ENCODE measurements around the gene CHDH. TPM values are rescaled to one million over a fixed set of nuclear protein-coding genes. Genes with fewer than 3 reads are reported as not detected.

The CHDH gene
- total RNA-seq, 1 experiment from 2014 or later = 0.57 TPM

DNA sequence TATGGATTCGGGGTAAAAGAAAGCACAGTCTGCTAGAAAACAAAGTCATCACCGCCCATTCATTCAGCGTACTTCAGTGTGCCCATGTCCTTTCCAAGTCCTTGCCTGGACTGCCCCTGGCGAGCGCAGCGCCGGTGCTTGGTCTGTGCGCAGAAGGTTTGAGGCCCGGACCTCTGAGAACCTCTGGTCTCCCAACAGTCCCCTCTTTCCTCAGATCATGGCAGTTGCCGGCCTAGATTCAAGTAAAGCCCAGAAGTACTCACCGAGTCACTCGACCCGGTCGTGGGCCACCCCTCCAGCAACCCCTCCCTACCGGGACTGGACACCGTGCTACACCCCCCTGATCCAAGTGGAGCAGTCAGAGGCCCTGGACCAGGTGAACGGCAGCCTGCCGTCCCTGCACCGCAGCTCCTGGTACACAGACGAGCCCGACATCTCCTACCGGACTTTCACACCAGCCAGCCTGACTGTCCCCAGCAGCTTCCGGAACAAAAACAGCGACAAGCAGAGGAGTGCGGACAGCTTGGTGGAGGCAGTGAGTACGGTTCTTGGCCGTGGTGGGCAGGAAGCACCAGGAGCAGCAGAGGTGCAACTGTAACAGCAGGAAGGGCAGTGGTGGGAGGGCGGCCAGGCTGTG is 36.3 kb downstream of the CHDH start:
- no peak for DNase-seq (ENCODE audit: extremely low read depth, low read depth)

DNA sequence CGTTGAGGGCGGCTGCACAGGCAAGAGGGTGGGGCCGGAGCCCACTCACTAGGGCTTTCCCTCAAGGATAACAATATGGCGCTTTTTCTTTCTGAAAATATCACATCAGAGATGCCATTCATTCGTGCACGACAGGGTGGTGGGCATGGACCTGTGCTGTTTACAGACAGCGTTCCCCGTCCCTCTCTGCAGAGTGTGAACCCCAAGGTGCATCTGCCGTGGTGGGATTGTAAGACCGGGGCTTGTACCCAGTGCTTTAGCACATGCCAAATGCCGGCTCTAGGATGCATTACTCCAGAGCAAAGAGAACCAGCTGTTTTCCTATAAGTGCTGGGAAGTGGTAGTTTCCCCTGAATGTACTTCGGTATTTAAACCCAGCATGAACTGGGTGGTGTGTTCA is 37.0 kb downstream of the CHDH start:
- DNase-seq (ENCODE audit: extremely low read depth, low read depth) = no peak

DNA sequence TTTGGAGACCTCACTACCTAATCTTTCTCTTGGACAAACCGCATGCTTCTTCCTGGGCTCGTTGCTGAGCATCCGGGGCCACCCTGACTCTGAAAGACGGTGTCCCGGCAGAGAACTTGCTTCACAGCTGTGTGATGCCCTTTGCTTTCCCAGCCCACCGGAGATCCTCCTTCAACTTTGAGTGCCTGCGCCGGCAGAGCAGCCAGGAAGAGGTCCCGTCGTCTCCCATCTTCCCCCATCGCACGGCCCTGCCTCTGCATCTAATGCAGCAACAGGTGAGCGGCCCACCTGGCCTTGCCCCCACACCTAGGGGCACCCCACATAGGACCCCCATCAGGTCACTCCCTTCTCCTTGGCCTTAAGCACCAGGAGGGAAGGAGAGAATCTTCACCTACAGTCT is 37.7 kb downstream of the CHDH start:
- DNase-seq (ENCODE audit: extremely low read depth, low read depth) = no peak

GRCh38 chr3:53807117-53807810 is 39.0 kb downstream of the CHDH start:
- no peak for DNase-seq (ENCODE audit: extremely low read depth, low read depth)

GRCh38 chr3:53806182-53807116 is 39.8 kb downstream of the CHDH start:
- DNase-seq (ENCODE audit: extremely low read depth, low read depth) = no peak

DNA sequence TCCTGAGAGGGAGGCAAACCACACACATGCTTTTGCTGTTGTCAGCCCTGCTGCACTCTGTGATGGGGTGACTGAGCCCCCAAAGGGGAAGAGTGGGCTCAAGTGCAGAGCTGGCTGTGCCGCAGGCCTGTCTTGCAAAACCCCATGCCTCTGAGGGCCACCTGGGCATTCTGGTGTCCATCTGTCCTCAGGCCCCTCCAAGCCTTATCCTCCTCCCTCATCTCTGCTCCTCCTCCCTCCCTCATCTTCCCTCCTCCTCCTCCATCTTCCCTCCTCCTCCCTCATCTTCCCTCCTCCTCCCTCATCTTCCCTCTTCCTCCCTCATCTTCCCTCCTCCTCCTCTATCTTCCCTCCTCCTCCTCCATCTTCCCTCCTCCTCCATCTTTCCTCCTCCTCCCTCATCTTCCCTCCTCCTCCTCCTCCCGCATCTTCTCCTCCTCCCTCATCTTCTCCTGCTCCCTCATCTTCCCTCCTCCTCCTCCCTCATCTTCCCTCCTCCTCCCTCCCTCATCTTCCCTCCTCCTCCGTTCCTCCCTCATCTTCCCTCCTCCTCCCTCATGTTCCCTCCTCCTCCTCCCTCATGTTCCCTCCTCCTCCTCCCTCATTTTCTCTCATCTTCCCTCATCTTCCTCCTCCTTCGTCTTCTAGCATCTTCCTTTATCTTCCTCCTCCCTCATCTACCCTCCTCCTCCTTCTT is 40.6 kb downstream of the CHDH start:
- no peak for DNase-seq (ENCODE audit: extremely low read depth, low read depth)

- no peak for DNase-seq (ENCODE audit: extremely low read depth, low read depth)
These were observed 41.3 kb downstream of the CHDH start for GRCh38 chr3:53804697-53805462.

- no peak for DNase-seq (ENCODE audit: extremely low read depth, low read depth)
These were observed 42.2 kb downstream of the CHDH start for GRCh38 chr3:53803816-53804695.

- DNase-seq (ENCODE audit: extremely low read depth, low read depth) = no peak
These were observed 42.9 kb downstream of the CHDH start for GRCh38 chr3:53803124-53803815.

GRCh38 chr3:53802256-53802880 is 43.9 kb downstream of the CHDH start:
- no peak for DNase-seq (ENCODE audit: extremely low read depth, low read depth)

DNA sequence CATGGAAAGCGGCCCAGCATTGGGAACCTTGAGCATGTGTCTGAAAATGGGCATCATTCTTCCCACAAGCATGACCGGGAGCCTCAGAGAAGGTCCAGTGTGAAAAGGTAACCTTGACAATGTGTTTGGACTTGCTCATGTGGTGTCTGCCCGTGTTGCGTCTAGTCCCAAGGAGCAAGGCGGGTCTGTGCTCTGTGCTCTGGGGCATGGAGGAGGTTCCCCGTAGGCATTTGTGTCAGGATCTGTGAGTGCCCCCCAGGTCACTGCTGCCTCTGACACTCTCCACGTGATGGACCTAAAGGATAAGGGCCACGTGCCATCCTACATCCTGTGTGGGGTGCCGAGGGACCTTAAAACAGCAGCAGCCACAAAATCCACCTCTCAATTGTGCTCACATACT is 44.9 kb downstream of the CHDH start:
- no peak for DNase-seq (ENCODE audit: extremely low read depth, low read depth)

GRCh38 chr3:53800041-53800906 is 45.9 kb downstream of the CHDH start:
- DNase-seq (ENCODE audit: extremely low read depth, low read depth) = no peak

GRCh38 chr3:53799338-53799865 is 46.8 kb downstream of the CHDH start:
- DNase-seq (ENCODE audit: extremely low read depth, low read depth) = no peak

- no peak for DNase-seq (ENCODE audit: extremely low read depth, low read depth)
These were observed 48.1 kb downstream of the CHDH start for GRCh38 chr3:53798144-53798543.

GRCh38 chr3:53795789-53796560 is 50.2 kb downstream of the CHDH start:
- no peak for DNase-seq (ENCODE audit: extremely low read depth, low read depth)

DNA sequence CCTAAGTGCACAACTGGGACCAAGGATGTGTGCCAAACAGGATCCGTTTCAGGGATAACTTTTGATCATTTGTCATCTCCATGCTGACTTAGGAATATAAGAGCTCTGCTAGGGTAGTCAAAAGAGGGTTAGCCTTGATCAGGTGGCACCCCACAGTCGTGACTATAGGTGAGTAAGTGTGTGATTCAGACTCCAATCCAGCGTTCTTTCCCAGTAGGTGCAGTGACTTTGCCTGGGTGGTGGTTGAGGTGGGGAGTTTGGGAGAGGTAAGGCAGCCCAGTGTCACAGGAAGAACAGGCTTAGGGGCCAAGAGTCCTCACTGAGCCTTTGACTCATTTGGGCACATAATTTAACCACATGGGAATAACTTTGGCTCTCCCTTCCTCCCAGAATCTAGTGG is 51.0 kb downstream of the CHDH start:
- DNase-seq (ENCODE audit: extremely low read depth, low read depth) = no peak
